GM23338 (cell line): ENCODE data around the gene TELO2. TPM values are rescaled to one million over a fixed set of nuclear protein-coding genes. Genes with fewer than 3 reads are reported as not detected.

Source experiments
- ATAC-seq: fragments of 200-7000 bp; cut with Tn5 transposase; 3 replicates; pipeline ENCODE4 v1.9.1; 2020
- DNase-seq: peaks from one replicate; pipeline ENCODE4 v3.0.0-alpha.2; 2015; ENCODE audit warnings: low spot score
- H2AFZ ChIP-seq: fragments of 200-600 bp; sonication (generic); 2 replicates; pipeline ENCODE4 v1.8.0; 2016; ENCODE audit warnings: antibody characterized with exemption, mild to moderate bottlenecking, moderate library complexity
- H3F3A ChIP-seq: fragments of 200-600 bp; sonication (generic); replicated peaks from 2 replicates; pipeline ENCODE4 v1.8.0; 2017; ENCODE audit warnings: antibody characterized with exemption, mixed run types, low read depth
- H3K27ac ChIP-seq: fragments of 200-600 bp; sonication (generic); 2 replicates; pipeline ENCODE4 v1.6.1; 2016; ENCODE audit warnings: low read depth
- H3K27me3 ChIP-seq: fragments of 200-600 bp; sonication (generic); 2 replicates; pipeline ENCODE4 v1.8.0; 2016; ENCODE audit warnings: mild to moderate bottlenecking, mixed run types, moderate library complexity; ENCODE audit not compliant: insufficient read depth
- H3K36me3 ChIP-seq: fragments of 200-600 bp; sonication (generic); 2 replicates; pipeline ENCODE4 v1.8.0; 2016; ENCODE audit warnings: mild to moderate bottlenecking; ENCODE audit not compliant: insufficient read depth
- H3K4me1 ChIP-seq: fragments of 200-600 bp; sonication (generic); 2 replicates; pipeline ENCODE4 v1.8.0; 2016; ENCODE audit warnings: mild to moderate bottlenecking, moderate library complexity; ENCODE audit not compliant: insufficient read depth
- H3K4me2 ChIP-seq: fragments of 200-600 bp; sonication (generic); 2 replicates; pipeline ENCODE4 v1.7.1; 2017; ENCODE audit warnings: mixed run types
- H3K4me3 ChIP-seq: fragments of 200-600 bp; sonication (generic); 2 replicates; pipeline ENCODE4 v1.6.1; 2016; ENCODE audit warnings: mixed run types
- H3K79me2 ChIP-seq: fragments of 200-600 bp; sonication (generic); replicated peaks from 2 replicates; pipeline ENCODE4 v1.8.0; 2017; ENCODE audit warnings: mild to moderate bottlenecking; ENCODE audit not compliant: insufficient read depth
- H3K9me2 ChIP-seq: fragments of 200-600 bp; sonication (generic); 2 replicates; pipeline ENCODE4 v1.8.0; 2017; ENCODE audit not compliant: insufficient read depth
- H4K20me1 ChIP-seq: fragments of 200-600 bp; sonication (generic); replicated peaks from 2 replicates; pipeline ENCODE4 v1.8.0; 2017; ENCODE audit warnings: mild to moderate bottlenecking; ENCODE audit not compliant: insufficient read depth
- H3K27ac Mint-ChIP-seq: 2 replicates; pipeline ENCODE4 v1.8.0; 2020; ENCODE audit warnings: inconsistent platforms, mild to moderate bottlenecking, moderate library complexity, mixed read lengths
- H3K27me3 Mint-ChIP-seq: 3 replicates; pipeline ENCODE4 v1.8.0; 2022; ENCODE audit warnings: low read depth, mild to moderate bottlenecking, moderate library complexity, mixed read lengths, inconsistent platforms; ENCODE audit not compliant: insufficient read depth, poor library complexity
- H3K36me3 Mint-ChIP-seq: 3 replicates; pipeline ENCODE4 v1.8.0; 2021; ENCODE audit warnings: low read depth, mild to moderate bottlenecking, inconsistent platforms, moderate library complexity, mixed read lengths
- H3K4me1 Mint-ChIP-seq: 3 replicates; pipeline ENCODE4 v1.8.0; 2020; ENCODE audit warnings: mild to moderate bottlenecking, inconsistent platforms, mixed read lengths
- H3K4me3 Mint-ChIP-seq: 3 replicates; pipeline ENCODE4 v1.8.0; 2021; ENCODE audit warnings: moderate library complexity, mild to moderate bottlenecking, inconsistent platforms, mixed read lengths
- H3K9me3 Mint-ChIP-seq: 3 replicates; pipeline ENCODE4 v1.8.0; 2020; ENCODE audit warnings: moderate library complexity, mild to moderate bottlenecking, inconsistent platforms, mixed read lengths
- CREB1 ChIP-seq: fragments of 250-450 bp; sonication (Bioruptor Pico); IDR thresholded peaks from 2 replicates; pipeline ENCODE4 v1.5.0; 2020; ENCODE audit warnings: low read depth, mild to moderate bottlenecking, moderate library complexity
- CTCF ChIP-seq, 2 experiments: fragments of 200-600 bp in 1 of 2; sonication (generic) in 1 of 2; conservative IDR thresholded peaks; 2 replicates each; pipeline versions ENCODE4 v1.5.1 to v1.6.1; 2016 to 2017; ENCODE audit warnings: antibody characterized with exemption in 2 of 2, low read depth in 2 of 2, mild to moderate bottlenecking in 2 of 2, moderate library complexity in 1 of 2
- ETS1 ChIP-seq: IDR thresholded peaks from 2 replicates; pipeline ENCODE4 v1.6.1; 2016; ENCODE audit warnings: antibody characterized with exemption
- EZH2 ChIP-seq: fragments of 200-600 bp; sonication (generic); IDR thresholded peaks from one replicate; pipeline ENCODE4 v1.8.0; 2017; ENCODE audit warnings: antibody characterized with exemption, mild to moderate bottlenecking, low read depth; ENCODE audit not compliant: unreplicated experiment
- EZH2phosphoT487 ChIP-seq: fragments of 200-600 bp; sonication (generic); IDR thresholded peaks from one replicate; pipeline ENCODE4 v1.8.1; 2018; ENCODE audit warnings: antibody characterized with exemption; ENCODE audit not compliant: unreplicated experiment
- JUNB ChIP-seq: IDR thresholded peaks from one replicate; pipeline ENCODE4 v1.6.1; 2016; ENCODE audit warnings: antibody characterized with exemption; ENCODE audit not compliant: unreplicated experiment
- NANOG ChIP-seq: IDR thresholded peaks from 2 replicates; pipeline ENCODE4 v1.6.1; 2016; ENCODE audit warnings: antibody characterized with exemption, borderline replicate concordance
- POLR2AphosphoS5 ChIP-seq: IDR thresholded peaks from 2 replicates; pipeline ENCODE4 v1.6.1; 2016; ENCODE audit warnings: antibody characterized with exemption, low read depth
- REST ChIP-seq: IDR thresholded peaks from one replicate; pipeline ENCODE4 v1.6.1; 2018; ENCODE audit warnings: antibody characterized with exemption; ENCODE audit not compliant: unreplicated experiment
- STAT1 ChIP-seq: IDR thresholded peaks from one replicate; pipeline ENCODE4 v1.6.1; 2016; ENCODE audit warnings: antibody characterized with exemption; ENCODE audit not compliant: unreplicated experiment
- ZNF114 ChIP-seq: fragments of 250-450 bp; sonication (Bioruptor Pico); IDR thresholded peaks from 2 replicates; pipeline ENCODE4 v1.5.0; 2020; ENCODE audit warnings: mild to moderate bottlenecking, moderate library complexity
- ZNF331 ChIP-seq: fragments of 250-450 bp; sonication (Bioruptor Pico); IDR thresholded peaks from 2 replicates; pipeline ENCODE4 v1.5.0; 2020; ENCODE audit warnings: low read depth, mild to moderate bottlenecking, moderate library complexity
- ZNF462 ChIP-seq: fragments of 250-450 bp; sonication (Bioruptor Pico); IDR thresholded peaks from 2 replicates; pipeline ENCODE4 v1.5.0; 2020; ENCODE audit warnings: mild to moderate bottlenecking, moderate library complexity
- polyA plus RNA-seq: library from polyadenylated mRNA; unstranded; fragments of >200 nt; fragmentation: Nextera tagmentation; extraction: Ambion mirVana; gene quantifications from 2 replicates; pipeline ENCODE4 v1.2.1, GENCODE V29; 2016
- total RNA-seq: library from RNA; depleted of rRNA; stranded (reverse); fragments of >200 nt; shearing (Covaris generic); gene quantifications from 2 replicates; pipeline ENCODE4 v1.2.3, GENCODE V29; 2014

Gene TELO2
- total and polyA plus RNA-seq, 2 experiments from 2014 or later, result 45.4 to 76.0 TPM

GRCh38 chr16:1454561-1454960, 38.6 kb upstream of the TELO2 start:
- H3K4me1 Mint-ChIP-seq, result no peaks in the 10 kb centered on the region; the same call in 2 of the 3 replicates
- TF ChIP-seq NANOG (no peak), ZNF331 (CRISPR knock-in tag) (no peak), ETS1 (no peak), EZH2phosphoT487 (no peak), ZNF114 (CRISPR knock-in tag) (no peak), REST (no peak), POLR2AphosphoS5 (no peak), ZNF462 (CRISPR knock-in tag) (no peak), CTCF (conservative IDR thresholded peaks at IDR 0.05; ENCODE audit: low read depth in 2 of 2) (no peak), EZH2 (no peak), STAT1 (no peak), CREB1 (no peak), JUNB (no peak)
- peaks cover 15% of the 10 kb centered on the region for H3K36me3 Mint-ChIP-seq

More at GRCh38 chr16:1454561-1454960, 38.6 kb upstream of the TELO2 start:
- Histone ChIP-seq H3K4me1 (no peaks in the 10 kb centered on the region), H3K9me2 (no peaks in the 10 kb centered on the region), H3K36me3 (no peaks in the 10 kb centered on the region), H2AFZ (no peak overlapping the region), H3K27ac (no peak overlapping the region), H3F3A (no peaks in the 10 kb centered on the region), H3K27me3 (no peaks in the 10 kb centered on the region), H4K20me1 (no peaks in the 10 kb centered on the region), H3K4me3 (no peak overlapping the region), H3K79me2 (no peaks in the 10 kb centered on the region), H3K4me2 (no peak overlapping the region)
- no peaks in the 10 kb centered on the region for H3K9me3 Mint-ChIP-seq
- H3K4me3 Mint-ChIP-seq, result no peak overlapping the region
- no peak overlapping the region for H3K27ac Mint-ChIP-seq
- ATAC-seq (no peak), DNase-seq (no peak)
- peaks cover 9% of the 10 kb centered on the region for H3K27me3 Mint-ChIP-seq
